HCT116 (cell line): ENCODE results near the gene SAMD7. TPM values are rescaled to one million over a fixed set of nuclear protein-coding genes. Genes with fewer than 3 reads are reported as not detected.

Experiments
- ATAC-seq: fragments of 200-7000 bp; cut with Tn5 transposase; 2 replicates; pipeline ENCODE4 v1.9.1; 2020; ENCODE audit warnings: mild to moderate bottlenecking, moderate library complexity
- BruUV-seq: library from RNA; stranded (reverse); fragments of 400-500 nt; replicated peaks from 2 replicates; lab custom pipeline; 2021; lab: Mats Ljungman, UMichigan
- CTCF ChIA-PET: fragments of 300-600 bp; sonication (Branson Sonifier 250); formaldehyde crosslinking; loops from one replicate; lab custom pipeline; 2021; ENCODE audit warnings: antibody characterized with exemption; lab: Charles Lee
- POLR2A ChIA-PET: fragments of 300-600, 350-600 bp; sonication (Branson Sonifier 250); formaldehyde crosslinking; loops from one replicate; lab custom pipeline; 2021; ENCODE audit warnings: antibody characterized with exemption; lab: Charles Lee
- RAD21 ChIA-PET, 2 experiments: fragments of 300-600 bp; sonication (Branson Sonifier 250); formaldehyde crosslinking; loops; one replicate each; lab custom pipeline; 2023; ENCODE audit warnings: low total read pairs in 2 of 2; ENCODE audit not compliant: uncharacterized antibody in 2 of 2, unreplicated experiment in 2 of 2, low non-redundant PET in 1 of 2; lab: Charles Lee
- DNase-seq: peaks from one replicate; pipeline ENCODE4 v3.0.0-alpha.2; 2010; ENCODE audit warnings: low read depth, low spot score
- H2AFZ ChIP-seq: fragments of 200-600 bp; shearing (Covaris generic), sonication (generic); 2 replicates; pipeline ENCODE4 v1.6.1; 2017; ENCODE audit warnings: low read depth, mixed run types, mixed read lengths, antibody characterized with exemption, low read length; ENCODE audit not compliant: poor library complexity, severe bottlenecking
- H3K27ac ChIP-seq: 2 replicates; pipeline ENCODE4 v1.5.1; 2012; ENCODE audit warnings: low read depth, low read length
- H3K27me3 ChIP-seq: fragments of 200-600 bp; sonication (generic); 2 replicates; pipeline ENCODE4 v1.6.1; 2016; ENCODE audit warnings: mixed run types, low read length, mixed read lengths; ENCODE audit not compliant: insufficient read depth
- H3K36me3 ChIP-seq, 2 experiments: fragments of 200-500 bp in 1 of 2; fragments of 200-600 bp in 1 of 2; sonication (Bioruptor generic) in 1 of 2; sonication (generic) in 1 of 2; 2 replicates each; pipeline versions ENCODE4 v1.5.1 to v1.6.1; 2014 to 2016; ENCODE audit warnings: low read length in 2 of 2, inconsistent platforms in 1 of 2, mixed read lengths in 1 of 2, mixed run types in 1 of 2; ENCODE audit not compliant: insufficient read depth in 2 of 2, control insufficient read depth in 1 of 2
- H3K4me1 ChIP-seq, 2 experiments: fragments of 200-600 bp in 1 of 2; sonication (generic) in 1 of 2; 2 replicates each; pipeline versions ENCODE4 v1.5.1 to v1.6.1; 2012 to 2017; ENCODE audit warnings: low read length in 2 of 2, inconsistent platforms in 1 of 2, mild to moderate bottlenecking in 1 of 2, mixed read lengths in 1 of 2, mixed run types in 1 of 2, moderate library complexity in 1 of 2; ENCODE audit not compliant: insufficient read depth in 2 of 2, control insufficient read depth in 1 of 2
- H3K4me2 ChIP-seq: fragments of 200-600 bp; sonication (generic); 2 replicates; pipeline ENCODE4 v1.6.1; 2017; ENCODE audit warnings: mixed run types, low read length, mixed read lengths
- H3K4me3 ChIP-seq, 2 experiments: fragments of 200-600 bp in 1 of 2; sonication (generic) in 1 of 2; replicated peaks in 1 of 2; 2 replicates each; pipeline ENCODE4 v1.5.1; 2011 to 2016; ENCODE audit warnings: low read length in 2 of 2, control low read depth in 1 of 2, low read depth in 1 of 2, mild to moderate bottlenecking in 1 of 2, mixed read lengths in 1 of 2, mixed run types in 1 of 2
- H3K79me2 ChIP-seq: fragments of 200-600 bp; sonication (generic); 2 replicates; pipeline ENCODE4 v1.6.1; 2017; ENCODE audit warnings: mild to moderate bottlenecking, mixed run types, low read length, moderate library complexity, mixed read lengths; ENCODE audit not compliant: insufficient read depth
- H3K9ac ChIP-seq: fragments of 200-600 bp; sonication (generic); 2 replicates; pipeline ENCODE4 v1.6.1; 2016; ENCODE audit warnings: low read length, mixed read lengths
- H3K9me2 ChIP-seq: fragments of 200-600 bp; sonication (generic), shearing (Covaris generic); 2 replicates; pipeline ENCODE4 v1.6.1; 2017; ENCODE audit warnings: mixed run types, mild to moderate bottlenecking, moderate library complexity; ENCODE audit not compliant: insufficient read depth
- H3K9me3 ChIP-seq, 2 experiments: fragments of 200-500 bp in 1 of 2; fragments of 200-600 bp in 1 of 2; sonication (Bioruptor generic) in 1 of 2; sonication (generic) in 1 of 2; 2 replicates each; pipeline ENCODE4 v1.6.1; 2014 to 2017; ENCODE audit warnings: low read length in 2 of 2, mixed read lengths in 2 of 2, inconsistent platforms in 1 of 2, low read depth in 1 of 2, mild to moderate bottlenecking in 1 of 2, mixed run types in 1 of 2, moderate library complexity in 1 of 2; ENCODE audit not compliant: control insufficient read depth in 1 of 2, insufficient read depth in 1 of 2
- H4K20me1 ChIP-seq: fragments of 200-600 bp; sonication (generic), shearing (Covaris generic); 2 replicates; pipeline ENCODE4 v1.6.1; 2017; ENCODE audit warnings: mixed run types, mild to moderate bottlenecking, moderate library complexity; ENCODE audit not compliant: insufficient read depth
- ATF3 ChIP-seq: IDR thresholded peaks from 2 replicates; pipeline ENCODE4 v1.6.1; 2012
- CBX3 ChIP-seq: IDR thresholded peaks from 2 replicates; pipeline ENCODE4 v1.6.1; 2012; ENCODE audit warnings: low read depth
- CEBPB ChIP-seq: IDR thresholded peaks from 2 replicates; pipeline ENCODE4 v1.6.1; 2012; ENCODE audit warnings: low read depth
- CTCF ChIP-seq, 3 experiments: fragments of 200-600 bp in 1 of 3; sonication (generic) in 1 of 3; IDR thresholded peaks in 2 of 3; conservative IDR thresholded peaks in 1 of 3; 2 replicates each; pipeline ENCODE4 v1.5.1; 2012 to 2017; ENCODE audit warnings: low read depth in 2 of 3, low read length in 2 of 3, antibody characterized with exemption in 1 of 3, borderline replicate concordance in 1 of 3, control low read depth in 1 of 3, mild to moderate bottlenecking in 1 of 3, mixed read lengths in 1 of 3, mixed run types in 1 of 3, moderate library complexity in 1 of 3; ENCODE audit not compliant: insufficient read depth in 1 of 3
- EZH2phosphoT487 ChIP-seq: fragments of 200-600 bp; IDR thresholded peaks from 2 replicates; pipeline ENCODE4 v1.6.1; 2018; ENCODE audit warnings: antibody characterized with exemption, borderline replicate concordance
- FOSL1 ChIP-seq: IDR thresholded peaks from 2 replicates; pipeline ENCODE4 v1.6.1; 2012; ENCODE audit warnings: low read depth
- JUND ChIP-seq: IDR thresholded peaks from 2 replicates; pipeline ENCODE4 v1.6.1; 2012
- MAX ChIP-seq: IDR thresholded peaks from 2 replicates; pipeline ENCODE4 v1.6.1; 2012
- POLR2A ChIP-seq: IDR thresholded peaks from 2 replicates; pipeline ENCODE4 v1.7.0; 2011; ENCODE audit warnings: borderline replicate concordance; ENCODE audit not compliant: insufficient read depth, insufficient read length; ENCODE audit errors: extremely low read depth
- POLR2AphosphoS5 ChIP-seq: IDR thresholded peaks from 2 replicates; pipeline ENCODE4 v1.6.1; 2011; ENCODE audit warnings: mild to moderate bottlenecking, low read depth, low read length, moderate library complexity
- RAD21 ChIP-seq: IDR thresholded peaks from 2 replicates; pipeline ENCODE4 v1.6.1; 2012; ENCODE audit warnings: low read depth, mild to moderate bottlenecking
- REST ChIP-seq: IDR thresholded peaks from 2 replicates; pipeline ENCODE4 v1.6.1; 2012; ENCODE audit warnings: low read depth
- SIN3A ChIP-seq: IDR thresholded peaks from 2 replicates; pipeline ENCODE4 v1.6.1; 2012; ENCODE audit warnings: low read depth
- ZBTB33 ChIP-seq: IDR thresholded peaks from 2 replicates; pipeline ENCODE4 v1.6.1; 2011; ENCODE audit warnings: mild to moderate bottlenecking, low read length, moderate library complexity; ENCODE audit not compliant: insufficient replicate concordance; ENCODE audit errors: extremely low read depth
- ZFX ChIP-seq: fragments of 450-650 bp; IDR thresholded peaks from 2 replicates; pipeline ENCODE4 v1.6.1; 2017
- ZNF274 ChIP-seq: fragments of 200-500 bp; sonication (Bioruptor generic); IDR thresholded peaks from 2 replicates; pipeline ENCODE4 v1.6.1; 2014; ENCODE audit warnings: mild to moderate bottlenecking, low read depth, low read length, inconsistent platforms
- intact Hi-C: fragments of 100-400 bp; cut with micrococcal nuclease; formaldehyde crosslinking; loops from 2 replicates; pipeline ENCODE4 v1.10.0; 2022
- total RNA-seq: library from RNA; stranded (reverse); gene quantifications from one replicate; pipeline ENCODE4 v1.2.1, GENCODE V29; 2021; ENCODE audit not compliant: unreplicated experiment

SAMD7 gene
- total RNA-seq, 1 experiment from 2014 or later = not detected

- TF ChIP-seq REST (no peak), MAX (no peak), FOSL1 (no peak), JUND (no peak)
Measured at GRCh38 chr3:169864270-169864669, 47.1 kb upstream of the SAMD7 start (continued).

GRCh38 chr3:169865176-169865767, 46.1 kb upstream of the SAMD7 start:
- no peak overlapping the region for H3K9ac ChIP-seq
- no peaks in the 10 kb centered on the region for H3K9me2 ChIP-seq
- no peak overlapping the region for H2AFZ ChIP-seq
- no peak for DNase-seq
- no peaks in the 10 kb centered on the region for H3K9me3 ChIP-seq
- ChIA-PET CTCF (no interaction called here), POLR2A (no interaction called here), RAD21 (interaction anchor here in 1 of 2 experiments (0.7 kb wide), 1 partner anchor 115 kb away, joined by 4 read pairs; no protein-coding TSS in a partner anchor)
- H3K4me1 ChIP-seq = peaks cover 4 to 5% of the 10 kb centered on the region in 2 experiments; a peak in 3 of 4 replicates
- BruUV-seq = no TSS peak
- no peaks in the 10 kb centered on the region for H3K36me3 ChIP-seq
- H3K27ac ChIP-seq = no peak overlapping the region
- no peaks in the 10 kb centered on the region for H4K20me1 ChIP-seq
- no peak for ATAC-seq
- intact Hi-C loops = loop anchor here (10.0 kb wide), 1 partner anchor 550 kb away; the partner anchor contains the start of gene CLDN11
- H3K79me2 ChIP-seq = no peaks in the 10 kb centered on the region
- H3K4me3 ChIP-seq = no peak overlapping the region
- no peaks in the 10 kb centered on the region for H3K27me3 ChIP-seq
- H3K4me2 ChIP-seq = no peak overlapping the region
- TF ChIP-seq CEBPB = no peak
- no peak for TF ChIP-seq ZFX
- no peak for TF ChIP-seq POLR2A
- TF ChIP-seq EZH2phosphoT487 = no peak
- no peak for TF ChIP-seq POLR2AphosphoS5
- no peak for TF ChIP-seq CBX3
- no peak for TF ChIP-seq RAD21
- TF ChIP-seq ATF3 = no peak
- TF ChIP-seq CTCF (IDR thresholded peaks at IDR 0.05 in 2 of 3, conservative IDR thresholded peaks at IDR 0.05 in 1 of 3; ENCODE audit: borderline replicate concordance in 1 of 3, insufficient read depth in 1 of 3, low read depth in 2 of 3, low read length in 2 of 3) = no peak
- TF ChIP-seq SIN3A = no peak
- TF ChIP-seq ZBTB33 = no peak
- no peak for TF ChIP-seq ZNF274
